Gastroesophageal sphincter (tissue), 3 donors: Measurements from ENCODE around the gene PJVK.

Source experiments
- CTCF ChIP-seq, 4 experiments: fragments of 200-600 bp in 2 of 4; fragments of 450-650 bp in 2 of 4; sonication (generic) in 1 of 4; IDR thresholded peaks; one replicate each; pipeline ENCODE4 v1.5.1; 2017 to 2019; ENCODE audit warnings: antibody characterized with exemption in 4 of 4, mild to moderate bottlenecking in 2 of 4, moderate library complexity in 2 of 4
- POLR2A ChIP-seq, 2 donors: fragments of 450-650 bp; IDR thresholded peaks; one replicate each; pipeline ENCODE4 v1.6.1; 2017; ENCODE audit warnings: antibody characterized with exemption in 2 of 2, mild to moderate bottlenecking in 2 of 2, moderate library complexity in 1 of 2

- TF ChIP-seq CTCF (IDR thresholded peaks at IDR 0.05) (no peak), POLR2A (IDR thresholded peaks at IDR 0.05) (no peak)
Observed at GRCh38 chr2:178473931-178474330, 22.8 kb downstream of the PJVK start.
